NCI-H526 treated with DMSO at 0.1 percent for 48 hours (cell line): ENCODE data around the gene PPARG.
A peak's percentile ranks its signal among the peaks of the same experiment; 100 is the strongest.
"Not testable (repeated sequence)": the region's sequence is repeated elsewhere in the genome, so short reads cannot be mapped to it uniquely, and the experiment has no call there.

Experiments
- DNase-seq: peaks from one replicate; lab custom pipeline; 2025; lab: John Stamatoyannopoulos, UW

Gene PPARG

GRCh38 chr3:12462159-12462947 lies 173.5 kb downstream of the PPARG start:
- no peak for DNase-seq

- DNase-seq, result no peak
Observed at GRCh38 chr3:12463686-12464085, 174.8 kb downstream of the PPARG start.

GRCh38 chr3:12464181-12464580 lies 175.3 kb downstream of the PPARG start:
- no peak for DNase-seq

- DNase-seq, result no peak
Observed at GRCh38 chr3:12465151-12465835, 176.4 kb downstream of the PPARG start.

GRCh38 chr3:12465836-12466225 lies 177.0 kb downstream of the PPARG start:
- DNase-seq, result no peak

GRCh38 chr3:12467746-12468145 lies 178.9 kb downstream of the PPARG start:
- no peak for DNase-seq

GRCh38 chr3:12468276-12468675 lies 179.4 kb downstream of the PPARG start:
- no peak for DNase-seq

GRCh38 chr3:12468757-12469156 lies 179.9 kb downstream of the PPARG start:
- DNase-seq, result no peak

- not testable (repeated sequence) for DNase-seq
Observed at GRCh38 chr3:12469222-12469621, 180.4 kb downstream of the PPARG start.

- no peak for DNase-seq
Observed at GRCh38 chr3:12470111-12470510, 181.2 kb downstream of the PPARG start.

- DNase-seq, result no peak
Observed at GRCh38 chr3:12470680-12471079, 181.8 kb downstream of the PPARG start.

GRCh38 chr3:12471241-12471640 lies 182.4 kb downstream of the PPARG start:
- DNase-seq, result no peak

- no peak for DNase-seq
Observed at GRCh38 chr3:12472000-12472610, 183.2 kb downstream of the PPARG start.

GRCh38 chr3:12472796-12473195 lies 183.9 kb downstream of the PPARG start:
- no peak for DNase-seq

GRCh38 chr3:12473511-12473910 lies 184.6 kb downstream of the PPARG start:
- no peak for DNase-seq

GRCh38 chr3:12476238-12476897 lies 187.5 kb downstream of the PPARG start:
- DNase-seq, result no peak

- DNase-seq, result no peak
Observed at GRCh38 chr3:12477256-12477655, 188.4 kb downstream of the PPARG start.

- DNase-seq, result no peak
Observed at GRCh38 chr3:12478326-12478725, 189.5 kb downstream of the PPARG start.

- DNase-seq, result not testable (repeated sequence)
Observed at GRCh38 chr3:12479198-12479597, 190.3 kb downstream of the PPARG start.

- DNase-seq, result peak; percentile 47
Observed at GRCh38 chr3:12479919-12480427, 191.1 kb downstream of the PPARG start.

GRCh38 chr3:12483410-12483809 lies 194.5 kb downstream of the PPARG start:
- DNase-seq, result no peak

- DNase-seq, result no peak
Observed at GRCh38 chr3:12483872-12484197, 195.0 kb downstream of the PPARG start.
